KG1 (cell line): Measurements from ENCODE around the gene TLE1.
"Not testable (repeated sequence)": the region's sequence is repeated elsewhere in the genome, so short reads cannot be mapped to it uniquely, and the experiment has no call there.

Experiments
- DNase-seq: peaks from one replicate; lab custom pipeline; 2025; lab: John Stamatoyannopoulos, UW

TLE1 gene

GRCh38 chr9:81652058-81652687 lies 37.2 kb downstream of the TLE1 start:
- DNase-seq, result no peak

DNA sequence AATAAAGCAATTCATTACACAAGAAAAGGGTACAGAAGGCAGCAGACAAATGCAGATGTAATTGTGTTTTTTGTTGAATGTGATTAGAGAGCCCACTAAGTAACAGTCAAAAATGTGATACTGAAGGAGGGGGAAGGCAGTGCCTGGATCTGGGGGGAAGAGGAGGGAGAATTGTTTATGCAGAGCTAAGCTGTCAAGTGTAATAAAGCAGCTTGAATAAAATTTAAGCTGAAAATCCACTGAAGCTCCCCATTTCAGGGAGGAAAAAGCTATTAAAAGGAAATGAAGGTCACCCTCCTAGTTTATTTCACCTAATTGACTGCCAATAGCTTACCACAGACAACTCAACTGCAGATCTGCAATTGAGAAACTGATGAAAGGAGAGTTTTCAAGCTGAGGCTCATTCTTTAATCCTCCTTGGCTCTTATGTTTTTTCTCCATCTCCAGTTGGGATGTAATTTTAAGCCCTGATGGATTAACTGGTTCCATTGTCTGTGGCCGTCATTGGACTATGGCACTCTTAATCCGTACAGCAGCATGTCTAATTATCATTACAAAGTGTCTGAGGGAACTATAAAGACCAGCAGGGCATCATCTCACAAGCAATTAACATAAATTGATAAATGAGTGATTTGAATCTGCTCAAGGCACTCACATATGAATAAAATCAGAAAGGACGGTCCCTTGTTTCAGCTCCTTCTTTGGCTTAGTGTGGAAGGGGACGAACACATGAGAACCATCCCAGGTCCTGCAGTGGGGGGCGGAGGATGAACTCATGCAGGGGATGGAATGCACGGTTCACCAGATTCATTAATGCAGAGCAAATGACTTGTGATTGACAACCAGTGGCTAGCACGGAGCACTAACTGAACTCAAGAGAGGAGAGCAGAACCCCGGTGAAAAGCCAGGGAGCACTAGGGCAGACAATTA lies 38.5 kb downstream of the TLE1 start:
- no peak for DNase-seq

DNA sequence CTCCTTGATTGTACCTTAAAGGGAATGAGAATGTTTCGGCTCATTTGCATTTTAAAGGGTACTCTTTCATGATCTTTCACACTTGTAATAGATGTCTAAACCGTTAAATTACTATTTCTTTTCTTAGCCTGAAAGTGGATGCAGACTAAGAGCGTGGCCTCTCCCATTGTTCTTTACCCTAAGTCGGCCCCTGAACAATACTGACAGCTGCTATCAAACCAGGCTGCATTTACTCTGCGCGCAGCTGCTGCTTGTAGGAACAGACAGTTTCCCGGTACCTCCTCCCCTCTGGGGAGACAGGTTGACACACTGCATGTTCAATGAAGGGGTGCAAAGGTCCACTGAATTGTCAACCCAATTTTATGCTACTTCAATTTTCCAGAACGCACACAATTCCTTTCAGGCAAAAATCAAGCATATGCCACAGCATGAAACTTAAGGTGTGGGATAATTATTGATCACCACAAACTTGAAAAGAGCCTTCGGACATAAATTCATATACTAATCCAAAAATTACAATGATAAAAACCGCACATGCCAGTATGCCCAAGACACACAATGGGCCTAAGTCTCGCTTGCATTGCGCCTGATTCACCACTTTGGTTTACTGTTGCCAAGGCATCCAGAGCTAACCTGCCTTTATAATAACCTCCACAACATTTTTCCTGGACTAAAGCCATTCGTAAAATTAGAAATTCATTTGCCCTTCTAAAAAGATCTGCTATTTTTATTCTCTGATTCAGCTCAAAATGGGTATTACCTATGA lies 39.7 kb downstream of the TLE1 start:
- no peak for DNase-seq

DNA sequence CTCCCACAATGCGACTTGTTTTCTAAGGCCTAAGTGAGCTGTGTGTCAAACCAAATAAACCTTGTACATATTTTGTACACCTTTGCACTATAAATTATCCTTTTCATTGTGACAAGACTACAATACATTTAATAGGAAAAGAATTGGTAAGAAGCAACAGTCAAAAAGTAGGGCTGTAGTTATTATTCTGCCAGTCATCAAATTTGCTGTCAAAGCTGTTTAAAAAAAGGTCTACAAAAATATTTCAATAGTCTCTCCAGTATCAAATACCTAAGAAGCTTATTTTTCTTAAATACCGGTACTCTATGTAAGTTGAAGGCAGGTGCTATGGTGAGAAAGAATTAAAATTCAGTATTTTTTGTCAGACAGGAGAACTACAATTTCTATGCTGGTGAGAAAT lies 40.5 kb downstream of the TLE1 start:
- DNase-seq, result no peak

GRCh38 chr9:81646337-81646736 lies 43.0 kb downstream of the TLE1 start:
- DNase-seq, result no peak

- not testable (repeated sequence) for DNase-seq
Observed at GRCh38 chr9:81644513-81644912, 44.8 kb downstream of the TLE1 start.

DNA sequence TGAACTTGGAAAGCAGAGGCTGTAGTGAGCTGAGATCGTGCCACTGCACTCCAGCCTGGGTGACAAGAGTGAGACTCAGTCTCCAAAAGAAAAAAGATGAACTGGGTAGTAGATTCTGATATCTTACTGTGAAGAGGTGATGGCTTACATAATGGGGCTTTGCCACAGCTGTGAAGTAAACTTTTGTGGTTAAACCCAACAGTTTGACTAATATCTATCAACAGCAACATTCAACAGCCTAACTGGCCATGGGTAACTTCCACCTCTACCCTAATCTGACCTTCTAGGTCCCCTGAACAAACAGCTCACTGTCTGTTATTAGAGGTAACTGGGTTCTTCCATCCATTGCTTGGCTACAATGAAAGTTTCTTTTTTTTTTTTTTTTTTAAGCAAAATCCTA lies 52.1 kb downstream of the TLE1 start:
- no peak for DNase-seq

DNA sequence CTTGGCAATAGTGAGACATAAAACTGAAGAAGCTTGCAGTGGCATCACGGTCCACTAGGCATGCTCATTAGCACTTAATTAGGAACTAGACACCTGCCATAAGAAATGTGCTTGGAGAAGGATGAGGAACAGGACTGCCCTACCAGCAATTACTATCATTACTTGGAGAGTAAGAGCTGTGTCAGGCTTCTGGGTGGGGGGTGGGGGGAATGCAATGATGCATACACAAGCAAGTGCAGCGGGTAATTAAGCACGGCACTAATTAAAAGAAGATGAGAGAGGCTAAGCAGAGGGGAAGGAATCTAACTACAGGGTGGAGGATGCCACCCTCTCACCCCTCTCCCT lies 53.1 kb downstream of the TLE1 start:
- no peak for DNase-seq

DNA sequence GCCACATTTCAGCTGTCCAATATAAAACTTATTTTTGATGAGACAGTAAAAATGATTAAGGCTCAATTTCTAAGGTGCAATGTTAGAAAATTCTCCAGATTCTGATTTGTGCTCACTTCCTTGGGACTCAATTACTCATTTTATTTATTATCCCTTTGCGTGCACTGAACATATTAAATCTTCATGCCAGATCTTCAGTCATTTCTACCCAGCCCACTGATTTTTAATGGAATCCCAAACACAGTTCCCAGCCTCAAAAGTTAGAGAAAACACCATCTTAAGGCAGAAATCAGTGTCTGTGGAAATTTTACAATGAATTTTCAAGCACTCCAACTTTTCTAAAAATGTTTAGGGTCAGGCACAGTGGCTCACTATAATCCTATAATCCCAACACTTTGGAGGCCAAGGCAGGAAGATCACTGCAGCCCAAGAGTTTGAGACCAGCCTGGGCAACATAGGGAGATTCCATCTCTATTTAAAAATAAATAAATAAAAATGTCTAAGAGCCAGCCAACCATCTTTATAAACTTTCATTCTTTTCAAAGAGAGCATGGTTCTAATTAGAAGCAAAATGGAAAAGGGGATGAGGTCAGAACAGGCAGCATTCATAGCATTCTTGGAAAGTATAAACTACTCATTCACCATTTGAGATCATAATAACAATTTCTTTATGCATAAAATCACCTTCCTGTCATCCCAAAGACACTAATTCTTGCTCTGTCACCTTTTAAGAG lies 53.7 kb downstream of the TLE1 start:
- DNase-seq, result no peak

- DNase-seq, result no peak
Observed at GRCh38 chr9:81634915-81635516, 54.3 kb downstream of the TLE1 start.

DNA sequence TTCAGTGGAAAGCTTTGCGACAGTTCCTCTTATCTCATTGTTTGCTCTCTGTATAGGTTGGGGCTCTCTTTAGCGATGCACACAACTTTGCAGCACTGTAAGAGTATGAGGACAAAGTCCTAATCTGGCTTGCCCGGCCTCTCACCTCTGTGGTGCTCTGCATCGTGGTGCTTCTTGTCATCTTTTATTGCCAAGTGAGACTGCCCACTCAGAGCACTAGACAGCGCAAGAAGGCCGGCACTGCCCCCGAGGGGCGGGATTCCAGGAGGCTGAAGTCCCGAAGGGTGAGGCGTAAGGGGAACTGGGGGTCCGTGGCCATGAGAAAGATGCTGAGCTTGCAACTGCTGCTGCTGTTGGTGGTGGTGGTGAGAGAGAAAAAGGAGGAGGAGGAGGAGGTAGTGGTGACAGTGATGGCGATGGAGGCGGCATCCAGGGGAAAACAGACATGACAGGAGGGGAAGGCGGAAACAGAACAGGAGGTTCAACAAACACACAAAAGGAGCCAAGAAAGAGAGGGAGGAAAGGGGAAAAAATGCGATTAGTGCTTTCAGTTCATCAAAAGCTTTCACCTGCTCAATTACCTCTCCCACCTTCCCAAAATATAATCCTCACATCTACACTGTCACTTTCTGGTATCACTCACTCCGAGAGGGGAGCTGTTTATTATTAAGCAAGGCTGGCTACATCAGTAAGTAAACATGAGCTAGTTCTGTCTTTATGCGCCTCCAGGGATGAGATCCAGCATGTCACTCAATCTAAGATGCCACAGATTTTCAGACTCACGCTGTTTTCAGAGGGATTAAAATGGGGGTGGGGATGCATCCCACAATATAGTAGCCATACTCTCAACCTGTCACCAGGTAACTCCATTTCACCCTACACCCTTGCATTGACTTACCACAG lies 55.1 kb downstream of the TLE1 start:
- no peak for DNase-seq

GRCh38 chr9:81632599-81632998 lies 56.7 kb downstream of the TLE1 start:
- no peak for DNase-seq

DNA sequence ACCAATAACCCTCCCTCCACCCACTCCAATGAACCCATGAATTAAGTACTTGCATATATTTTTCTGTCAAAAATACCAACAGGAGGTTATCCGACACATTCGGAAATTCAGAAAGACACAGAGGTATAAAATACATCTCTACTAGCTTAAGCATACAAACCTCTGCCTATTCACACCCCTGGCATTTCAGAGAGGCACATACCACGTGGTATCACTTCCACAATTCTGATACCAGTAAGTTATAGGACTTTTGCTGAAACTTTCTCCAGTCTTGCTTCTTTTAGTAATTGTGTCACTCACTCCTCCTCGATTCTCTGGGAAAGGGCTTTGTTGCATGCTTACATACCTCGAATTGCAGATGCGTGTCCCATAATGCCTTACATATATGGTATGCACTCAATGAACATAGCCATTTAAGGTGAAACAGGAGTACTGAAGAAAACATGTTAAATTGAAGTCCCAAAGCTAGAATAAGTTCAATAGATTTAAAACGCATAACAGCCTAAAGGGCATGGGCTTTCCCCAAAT lies 58.1 kb downstream of the TLE1 start:
- no peak for DNase-seq

DNA sequence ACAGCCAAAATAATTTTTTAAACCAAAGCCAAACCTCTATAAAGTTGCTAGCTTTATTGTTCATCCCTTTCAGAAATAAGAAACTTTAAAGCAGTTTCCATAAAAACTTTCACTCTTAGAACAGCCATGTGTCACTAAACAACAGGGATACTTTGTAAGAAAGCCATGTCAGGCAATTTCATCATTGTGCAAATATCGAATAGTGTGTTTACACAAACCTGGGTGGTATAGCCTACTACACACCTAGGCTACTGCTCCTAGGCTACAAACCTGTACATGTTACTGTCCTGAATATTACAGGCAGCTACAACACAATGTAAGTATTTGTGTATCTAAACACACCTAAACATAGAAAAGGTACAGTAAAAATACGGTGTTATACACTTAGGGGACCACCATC lies 59.9 kb downstream of the TLE1 start:
- no peak for DNase-seq

DNA sequence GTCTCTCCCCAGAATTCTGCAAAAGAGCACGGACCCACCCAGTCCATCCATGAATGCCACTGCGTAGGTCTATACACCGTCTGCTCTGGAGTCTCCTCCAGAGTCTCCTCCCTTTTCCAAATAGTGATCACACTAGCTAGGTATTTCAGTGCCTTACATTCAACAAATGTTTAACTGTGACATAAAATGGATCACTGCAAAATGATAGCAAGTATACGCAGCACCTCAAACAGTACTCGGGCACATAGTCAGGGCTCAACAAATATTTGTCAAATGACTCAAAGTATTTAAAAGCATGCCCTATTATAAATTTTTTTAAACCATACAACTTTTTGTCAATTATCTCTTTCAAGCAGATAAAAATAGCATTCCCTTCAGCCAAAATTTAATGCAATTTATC lies 60.5 kb downstream of the TLE1 start:
- DNase-seq, result no peak

DNA sequence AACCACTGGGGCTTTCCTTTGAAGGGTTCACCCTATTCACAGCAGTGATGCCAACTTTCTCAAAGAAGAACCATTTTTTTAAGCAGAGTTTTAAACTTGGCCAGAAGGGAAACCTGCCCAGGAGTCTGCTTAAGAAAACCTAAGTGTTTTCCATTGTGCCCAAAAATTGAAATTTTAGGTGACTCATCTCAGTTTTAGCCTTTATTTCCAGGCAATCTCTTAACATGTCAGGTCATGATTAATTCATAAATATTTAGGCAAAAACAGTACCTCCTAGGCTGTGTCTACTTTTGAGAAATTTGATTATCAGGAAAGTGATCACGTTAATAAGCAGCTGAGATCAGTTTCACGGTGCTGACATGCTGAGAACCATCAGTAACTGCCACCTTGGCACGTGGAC lies 61.9 kb downstream of the TLE1 start:
- DNase-seq, result no peak

GRCh38 chr9:81626511-81626910 lies 62.8 kb downstream of the TLE1 start:
- no peak for DNase-seq

GRCh38 chr9:81625969-81626368 lies 63.4 kb downstream of the TLE1 start:
- no peak for DNase-seq

DNA sequence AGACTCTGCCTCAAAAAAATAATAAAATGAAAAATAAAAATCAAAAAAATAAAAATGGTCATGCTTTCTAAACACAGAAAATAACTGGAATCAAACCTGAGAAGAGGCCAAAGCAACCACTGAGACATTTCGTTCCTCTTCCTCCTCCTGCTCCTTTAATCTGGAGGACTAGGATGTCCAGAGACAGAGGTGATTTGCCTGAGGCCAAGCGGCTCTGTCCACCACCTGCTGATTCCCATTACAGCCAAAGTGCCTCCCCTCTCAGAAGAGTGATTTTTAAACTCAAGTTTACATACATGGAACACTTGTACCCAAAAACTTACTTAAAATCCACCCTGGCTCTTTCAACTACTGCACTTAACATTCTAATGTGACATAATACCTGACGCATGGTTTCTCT lies 65.6 kb downstream of the TLE1 start:
- DNase-seq, result no peak

GRCh38 chr9:81622471-81623255 lies 66.7 kb downstream of the TLE1 start:
- no peak for DNase-seq
